NCI-H748 (cell line): ENCODE measurements around the gene FNDC11.
"Not testable (repeated sequence)": the region's sequence is repeated elsewhere in the genome, so short reads cannot be mapped to it uniquely, and the experiment has no call there.

Experiments used
- DNase-seq: peaks from one replicate; lab custom pipeline; 2025; ENCODE audit not compliant: unreplicated experiment; lab: John Stamatoyannopoulos, UW

FNDC11 gene

DNA sequence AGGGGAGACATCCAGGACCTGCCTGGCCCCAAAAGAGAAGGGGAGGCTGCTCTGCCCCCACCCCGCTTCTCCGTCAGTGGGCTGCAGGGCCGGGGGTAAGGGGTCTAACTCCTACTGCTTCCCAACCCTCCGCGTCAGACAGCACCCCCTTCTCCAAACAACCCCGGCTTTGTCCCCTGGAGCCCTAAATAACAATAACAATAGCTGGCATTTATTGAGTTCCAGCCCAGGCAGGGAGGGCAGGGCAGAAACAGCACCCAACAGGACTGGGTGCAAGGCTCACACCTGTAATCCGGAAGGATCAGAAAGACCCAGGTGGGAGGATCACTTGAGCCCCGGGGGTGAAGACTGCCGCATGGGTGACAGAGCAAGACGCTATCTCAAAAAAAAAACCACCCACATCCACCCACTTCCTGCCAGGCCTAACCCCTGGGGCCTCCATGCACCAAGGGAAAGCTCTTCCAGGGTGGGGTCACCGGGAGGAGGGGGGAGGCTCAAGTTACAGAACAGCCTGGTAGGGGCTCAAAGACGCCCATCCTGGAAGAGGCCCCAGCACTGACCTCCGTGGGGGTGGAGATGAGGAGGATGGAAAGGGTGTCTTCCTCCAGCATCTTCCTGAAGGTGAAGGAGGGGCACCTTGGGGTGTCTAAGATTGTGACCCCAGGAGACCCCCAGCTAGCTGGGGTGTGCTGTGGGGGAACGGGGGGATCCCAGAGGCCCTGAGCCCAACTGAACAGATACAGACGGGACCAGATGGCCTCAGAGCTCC is 1.3 kb upstream of the FNDC11 start:
- DNase-seq: no peak

DNA sequence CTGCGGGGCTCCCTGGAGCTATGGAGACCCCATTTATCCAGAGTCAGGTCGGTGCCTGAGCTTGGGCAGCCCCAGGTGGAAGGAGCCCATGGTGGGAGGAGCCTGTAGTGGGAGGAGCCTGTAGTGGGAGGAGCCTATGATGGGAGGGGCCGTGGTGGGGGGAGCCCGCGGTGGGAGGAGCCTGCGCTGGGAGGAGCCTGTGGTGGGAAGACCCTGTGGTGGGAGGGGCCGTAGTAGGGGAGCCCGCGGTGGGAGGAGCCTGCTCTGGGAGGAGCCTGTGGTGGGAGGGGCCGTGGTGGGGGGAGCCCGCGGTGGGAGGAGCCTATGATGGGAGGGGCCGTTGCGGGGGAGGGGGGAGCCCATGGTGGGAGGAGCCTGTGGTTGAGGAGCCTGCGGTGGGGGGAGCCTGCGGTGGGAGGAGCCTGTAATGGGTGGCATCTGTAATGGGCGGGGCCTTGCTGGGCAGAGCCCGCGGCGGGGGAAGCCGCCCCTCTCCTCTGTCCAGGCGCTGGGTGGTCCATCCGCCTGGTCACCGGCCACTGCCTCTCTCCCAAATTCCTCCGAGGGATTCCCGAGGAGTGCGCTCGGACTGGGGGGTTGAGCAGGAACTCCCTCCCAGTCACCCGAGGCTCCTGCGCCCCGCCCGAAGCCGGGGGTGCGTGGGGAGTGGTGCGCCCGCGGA is 567 bp upstream of the FNDC11 start:
- DNase-seq: peak; percentile 75

DNA sequence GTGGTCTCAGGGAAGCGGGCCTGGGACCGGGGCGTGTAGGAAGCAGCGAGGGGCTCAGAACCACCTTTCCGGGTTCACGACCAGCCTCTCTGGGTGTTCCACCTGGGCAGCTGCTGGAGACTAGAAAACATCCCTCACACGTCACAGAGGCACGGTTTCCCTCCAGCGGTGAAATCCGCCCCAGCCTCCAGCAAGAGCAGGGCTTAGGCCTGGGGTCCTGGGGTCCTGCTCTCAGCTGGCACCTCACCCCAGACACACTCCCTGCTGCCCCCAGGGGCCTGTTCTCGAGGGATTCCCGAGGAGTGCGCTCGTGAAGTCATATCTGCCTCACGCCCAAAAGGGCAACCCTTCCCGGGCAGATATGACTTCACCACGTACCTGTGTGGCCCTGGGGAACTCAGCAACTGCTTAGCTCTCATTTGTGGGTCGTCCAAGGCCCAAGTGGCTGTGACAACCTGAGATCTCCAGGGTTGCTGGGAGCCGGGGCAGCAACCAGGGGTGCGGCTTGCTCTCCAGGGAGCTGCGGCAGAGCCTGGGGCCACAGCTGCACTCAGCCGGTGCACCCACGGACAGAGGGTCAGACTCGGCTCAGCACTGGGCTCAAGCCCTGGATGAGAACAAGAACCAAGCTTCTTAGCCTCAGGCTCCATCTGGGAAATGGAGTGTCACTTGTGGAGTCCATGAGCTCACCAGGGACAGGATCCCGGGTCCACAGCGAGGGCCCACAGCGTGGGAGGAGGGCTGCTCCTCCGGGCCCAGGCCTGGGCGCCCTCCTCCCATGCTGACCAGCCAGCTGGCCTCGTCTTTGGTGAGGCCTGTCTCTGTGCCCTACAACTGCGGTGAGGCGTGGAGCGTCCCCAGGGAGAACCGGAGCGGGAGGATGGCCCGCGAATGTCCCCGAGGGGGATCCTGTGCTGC is 661 bp downstream of the FNDC11 start:
- no peak for DNase-seq

DNA sequence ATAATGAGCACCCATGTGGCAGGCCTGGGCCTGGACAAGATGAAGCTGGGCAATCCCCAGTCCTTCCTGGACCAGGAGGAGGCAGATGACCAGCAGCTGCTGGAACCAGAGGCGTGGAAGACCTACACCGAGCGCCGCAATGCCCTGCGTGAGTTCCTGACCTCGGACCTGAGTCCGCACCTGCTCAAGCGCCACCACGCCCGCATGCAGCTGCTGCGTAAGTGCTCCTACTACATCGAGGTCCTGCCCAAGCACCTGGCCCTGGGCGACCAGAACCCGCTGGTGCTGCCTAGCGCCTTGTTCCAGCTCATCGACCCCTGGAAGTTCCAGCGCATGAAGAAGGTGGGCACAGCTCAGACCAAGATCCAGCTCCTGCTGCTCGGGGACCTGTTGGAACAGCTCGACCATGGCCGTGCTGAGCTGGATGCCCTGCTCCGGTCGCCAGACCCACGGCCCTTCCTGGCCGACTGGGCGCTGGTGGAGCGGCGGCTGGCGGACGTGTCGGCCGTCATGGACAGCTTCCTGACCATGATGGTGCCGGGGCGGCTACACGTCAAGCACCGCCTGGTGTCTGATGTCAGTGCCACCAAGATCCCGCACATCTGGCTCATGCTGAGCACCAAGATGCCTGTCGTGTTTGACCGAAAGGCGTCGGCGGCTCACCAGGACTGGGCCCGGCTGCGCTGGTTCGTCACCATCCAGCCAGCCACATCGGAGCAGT is 1.9 kb downstream of the FNDC11 start:
- peak; percentile 27 for DNase-seq

DNA sequence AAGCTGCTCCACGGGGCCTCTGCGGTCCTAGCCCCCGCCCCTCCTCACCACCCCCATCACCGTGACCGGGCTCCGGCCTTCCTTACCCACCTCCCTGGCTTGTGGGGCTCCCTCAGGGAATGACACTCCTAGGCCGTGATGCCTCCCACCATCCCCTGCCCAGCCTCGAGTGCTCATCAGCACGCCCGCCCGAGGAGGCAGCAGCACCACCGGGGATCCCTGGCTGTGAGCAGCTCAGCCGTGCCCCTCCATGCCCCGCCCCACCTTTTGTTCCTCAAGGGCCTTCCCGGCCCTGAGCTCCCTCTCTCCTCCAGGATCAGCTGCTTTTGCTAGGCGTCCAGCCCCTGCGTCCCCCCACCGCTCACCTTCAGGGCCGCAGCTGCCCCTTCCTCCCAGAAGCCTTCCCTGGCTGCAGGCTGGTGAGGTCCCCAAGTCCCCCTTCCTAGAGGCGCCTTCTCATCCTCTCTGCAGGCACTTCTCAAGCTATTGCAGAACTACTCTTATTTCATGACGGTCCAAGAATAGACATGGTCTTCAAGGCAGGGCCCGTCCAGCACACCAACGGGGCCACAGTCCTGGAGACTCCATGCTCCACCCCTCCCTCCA is 3.0 kb downstream of the FNDC11 start:
- no peak for DNase-seq

DNA sequence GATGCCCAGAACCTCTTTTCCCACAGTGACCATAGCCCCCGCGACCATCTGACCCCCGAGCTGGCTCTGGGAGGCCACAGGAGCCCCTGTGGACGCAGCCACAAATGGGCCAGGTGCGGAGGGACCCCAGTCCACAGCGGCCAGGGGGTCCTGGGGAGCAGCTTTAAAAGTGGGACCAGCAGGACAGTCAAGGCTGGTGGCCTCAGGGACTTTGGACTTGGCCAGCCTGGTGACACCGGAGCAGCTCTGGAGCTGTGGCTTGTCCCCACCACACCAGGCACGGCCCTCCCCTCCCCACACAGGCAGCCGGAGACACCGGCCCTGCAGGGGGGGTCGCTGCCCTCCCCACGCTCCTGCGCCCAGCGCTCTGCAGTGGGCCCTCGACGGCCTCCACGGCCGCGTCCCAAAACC is 3.5 kb downstream of the FNDC11 start:
- no peak for DNase-seq

DNA sequence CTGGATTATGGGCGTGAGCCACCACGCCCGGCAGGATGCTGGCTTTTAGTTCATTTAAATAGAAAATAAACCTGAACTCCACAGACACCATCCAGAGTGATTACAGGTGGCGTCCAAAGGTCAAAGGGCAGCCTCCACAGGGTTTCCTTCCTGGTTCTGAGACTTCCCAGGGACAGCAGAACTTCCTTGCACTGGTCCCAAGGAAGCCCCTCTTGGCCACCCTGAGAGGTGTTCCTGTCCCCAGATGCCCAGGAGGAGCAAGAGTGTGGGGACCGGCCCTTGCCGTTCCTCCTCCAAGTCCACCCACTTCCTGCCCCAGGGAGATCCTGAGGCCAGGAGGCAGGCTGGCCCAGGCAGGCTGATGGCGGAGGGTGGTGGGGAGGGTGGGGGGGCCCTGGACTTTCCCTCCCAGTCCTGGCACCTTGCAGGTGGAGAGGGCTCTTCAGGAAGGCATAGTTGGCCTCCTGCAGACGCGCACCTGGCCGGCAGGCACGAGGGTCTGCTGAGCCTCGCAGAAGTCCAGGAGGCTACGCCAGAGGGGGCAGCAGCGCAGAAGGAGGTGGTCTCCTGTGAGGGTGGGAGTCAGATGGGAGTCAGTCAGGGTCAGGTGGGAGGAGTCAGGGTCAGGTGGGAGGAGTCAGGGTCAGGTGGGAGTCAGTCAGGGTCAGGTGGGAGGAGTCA is 5.0 kb downstream of the FNDC11 start:
- DNase-seq: no peak

DNA sequence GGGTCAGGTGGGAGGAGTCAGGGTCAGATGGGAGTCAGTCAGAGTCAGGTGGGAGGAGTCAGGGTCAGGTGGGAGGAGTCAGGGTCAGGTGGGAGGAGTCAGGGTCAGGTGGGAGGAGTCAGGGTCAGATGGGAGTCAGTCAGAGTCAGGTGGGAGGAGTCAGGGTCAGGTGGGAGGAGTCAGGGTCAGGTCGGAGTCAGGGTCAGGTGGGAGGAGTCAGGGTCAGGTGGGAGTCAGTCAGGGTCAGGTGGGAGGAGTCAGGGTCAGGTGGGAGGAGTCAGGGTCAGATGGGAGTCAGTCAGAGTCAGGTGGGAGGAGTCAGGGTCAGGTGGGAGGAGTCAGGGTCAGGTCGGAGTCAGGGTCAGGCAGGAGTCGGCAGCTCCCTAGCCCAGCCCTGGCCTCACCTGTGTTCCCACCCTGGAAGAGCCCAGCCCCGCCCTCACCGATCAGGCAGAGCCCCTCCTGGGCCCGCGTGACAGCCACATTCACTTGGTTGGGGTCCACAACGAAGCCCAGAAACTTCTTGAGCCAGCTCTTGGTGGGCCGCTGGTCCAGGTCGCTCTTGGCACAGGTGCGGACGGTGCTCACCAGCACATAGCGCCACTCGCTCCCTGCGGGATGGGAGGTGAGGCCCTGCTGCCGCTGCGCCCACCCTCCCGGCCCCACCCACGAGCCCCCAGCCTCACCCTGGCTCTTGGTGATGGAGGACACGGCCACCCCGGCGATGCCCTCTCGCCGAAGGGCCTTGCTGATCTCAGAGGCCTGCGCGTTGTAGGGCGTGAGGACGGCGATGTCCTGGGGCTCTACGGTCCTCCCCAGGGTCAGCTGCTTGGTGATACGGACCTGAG is 5.8 kb downstream of the FNDC11 start:
- DNase-seq: not testable (repeated sequence)

DNA sequence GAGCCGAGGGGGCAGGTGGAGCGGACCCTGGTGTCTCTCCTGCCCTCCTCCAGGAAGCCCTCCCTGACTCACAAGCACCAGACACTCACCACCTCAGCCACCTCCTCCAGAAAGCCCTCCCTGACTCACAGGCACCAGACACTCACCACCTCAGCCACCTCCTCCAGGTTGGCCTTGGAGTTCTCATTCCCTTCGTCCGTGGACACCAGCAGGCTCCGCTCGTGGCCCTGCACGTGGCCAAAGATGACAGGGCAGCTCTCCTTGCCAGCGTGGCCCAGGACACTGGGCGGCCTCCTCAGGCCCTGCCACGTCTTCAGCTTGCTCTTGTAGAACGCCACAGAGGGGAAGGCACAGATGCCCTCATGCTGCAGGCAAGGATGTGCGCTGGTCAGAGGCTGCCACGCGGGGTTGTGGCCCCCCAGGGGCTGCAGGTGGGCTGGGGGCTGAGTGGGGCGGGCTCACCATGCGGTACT is 6.4 kb downstream of the FNDC11 start:
- DNase-seq: no peak

DNA sequence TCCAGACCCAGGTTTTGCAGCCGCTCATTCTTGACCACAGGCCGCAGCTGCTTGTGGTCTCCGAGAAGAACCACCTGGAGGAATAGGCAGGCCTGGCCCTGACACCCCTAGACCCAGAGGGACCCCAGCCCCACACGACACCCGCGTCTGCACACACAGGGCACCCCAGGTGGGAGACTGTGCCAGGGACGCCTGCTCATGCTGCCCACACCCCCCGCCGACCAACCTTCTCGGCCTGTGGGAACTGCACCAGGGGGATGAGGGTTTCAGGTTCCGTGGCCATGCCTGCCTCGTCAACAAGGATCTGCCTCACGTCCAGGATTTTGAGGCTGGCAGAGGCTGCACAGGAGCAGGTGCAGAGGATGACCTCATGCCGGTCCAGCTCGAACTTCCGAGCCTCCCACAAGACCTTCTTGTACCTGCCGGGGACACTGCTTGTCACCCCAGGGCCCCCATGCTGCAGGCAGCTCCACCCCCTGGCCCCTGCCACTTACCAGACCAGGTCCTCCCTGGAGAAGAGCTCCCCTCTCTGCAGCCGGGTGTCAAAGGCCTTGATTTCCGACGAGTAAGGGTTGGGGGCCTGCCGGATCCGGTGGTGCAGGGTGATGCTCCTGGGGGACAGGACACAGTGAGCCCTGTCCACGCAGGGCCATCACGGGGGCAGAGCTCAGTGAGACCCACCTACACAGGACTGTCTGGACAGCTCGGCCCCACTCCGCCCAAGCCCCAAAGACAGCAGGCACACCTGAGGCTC is 7.1 kb downstream of the FNDC11 start:
- no peak for DNase-seq

DNA sequence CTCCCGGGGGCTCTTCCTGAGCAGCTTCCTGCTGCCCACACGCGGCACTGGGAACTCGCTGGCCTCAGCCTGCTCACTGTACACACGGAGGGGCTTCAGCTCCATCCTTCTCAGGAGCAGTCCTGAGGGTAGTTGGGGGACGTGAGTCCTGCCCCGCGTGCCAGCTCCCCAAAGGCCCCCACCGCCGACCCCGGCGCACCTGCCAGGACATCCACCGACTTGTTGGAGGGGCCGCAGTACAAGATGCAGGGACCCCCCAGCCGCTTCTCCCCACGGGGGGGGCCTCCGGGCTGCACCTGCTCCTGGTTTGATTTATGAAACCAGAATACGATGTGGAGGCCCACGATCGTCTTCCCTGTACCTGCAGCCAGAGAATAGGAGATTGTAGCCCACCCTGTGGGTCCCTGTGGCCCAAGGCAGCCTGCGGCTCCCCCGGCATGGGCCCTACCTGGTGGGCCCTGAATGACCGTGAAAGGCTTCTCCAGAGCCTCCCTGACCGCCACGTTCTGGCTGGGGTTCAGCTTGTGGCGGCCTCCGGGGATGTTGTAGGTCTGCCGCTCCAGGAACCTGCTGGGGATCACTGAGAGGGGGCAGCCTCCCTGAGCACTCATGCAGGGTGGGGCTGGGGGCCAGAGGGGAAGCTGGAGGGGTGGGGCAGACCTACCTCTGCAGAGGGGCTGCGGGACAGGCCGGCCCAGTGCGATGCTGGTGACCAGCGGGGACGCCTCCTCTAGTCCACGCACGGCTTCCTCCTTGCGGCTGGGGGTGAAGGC is 7.9 kb downstream of the FNDC11 start:
- DNase-seq: no peak

DNA sequence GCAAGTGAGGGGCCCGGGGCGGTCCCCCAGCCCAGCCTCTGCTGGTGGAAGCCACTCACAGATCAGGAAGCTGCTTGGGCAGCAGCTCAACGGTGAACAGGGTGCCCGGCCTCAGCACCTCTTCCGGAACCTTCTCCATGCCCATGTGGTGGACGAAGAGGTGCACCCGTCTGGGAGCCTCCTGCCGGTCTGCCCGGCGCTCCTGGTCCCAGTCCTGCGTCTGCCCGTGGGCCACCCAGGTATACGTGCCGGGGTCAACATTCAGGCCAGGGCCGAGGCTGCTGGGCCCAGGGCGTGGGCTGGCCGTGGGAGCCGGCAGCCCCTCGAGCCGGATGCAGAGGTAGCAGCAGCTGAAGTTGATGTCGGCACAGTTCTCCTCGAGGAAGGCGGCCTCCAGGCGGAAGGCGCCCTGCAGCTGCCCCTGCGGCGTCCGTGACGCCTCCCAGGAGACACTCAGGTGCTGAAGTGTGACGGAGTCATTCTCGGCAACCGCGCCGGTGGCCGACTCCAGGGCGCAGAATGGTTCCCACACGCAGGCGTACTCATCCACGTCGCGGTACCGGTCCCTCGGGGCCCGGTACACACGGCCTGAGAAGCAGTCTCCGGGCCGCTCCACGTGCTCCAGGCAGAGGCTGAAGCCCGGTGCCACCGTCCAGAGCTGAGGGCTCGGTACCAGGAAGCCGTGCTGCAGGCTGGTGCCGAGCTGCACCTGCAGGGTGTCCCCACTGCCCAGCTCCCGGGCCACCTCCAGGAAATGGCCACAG is 8.7 kb downstream of the FNDC11 start:
- DNase-seq: no peak

DNA sequence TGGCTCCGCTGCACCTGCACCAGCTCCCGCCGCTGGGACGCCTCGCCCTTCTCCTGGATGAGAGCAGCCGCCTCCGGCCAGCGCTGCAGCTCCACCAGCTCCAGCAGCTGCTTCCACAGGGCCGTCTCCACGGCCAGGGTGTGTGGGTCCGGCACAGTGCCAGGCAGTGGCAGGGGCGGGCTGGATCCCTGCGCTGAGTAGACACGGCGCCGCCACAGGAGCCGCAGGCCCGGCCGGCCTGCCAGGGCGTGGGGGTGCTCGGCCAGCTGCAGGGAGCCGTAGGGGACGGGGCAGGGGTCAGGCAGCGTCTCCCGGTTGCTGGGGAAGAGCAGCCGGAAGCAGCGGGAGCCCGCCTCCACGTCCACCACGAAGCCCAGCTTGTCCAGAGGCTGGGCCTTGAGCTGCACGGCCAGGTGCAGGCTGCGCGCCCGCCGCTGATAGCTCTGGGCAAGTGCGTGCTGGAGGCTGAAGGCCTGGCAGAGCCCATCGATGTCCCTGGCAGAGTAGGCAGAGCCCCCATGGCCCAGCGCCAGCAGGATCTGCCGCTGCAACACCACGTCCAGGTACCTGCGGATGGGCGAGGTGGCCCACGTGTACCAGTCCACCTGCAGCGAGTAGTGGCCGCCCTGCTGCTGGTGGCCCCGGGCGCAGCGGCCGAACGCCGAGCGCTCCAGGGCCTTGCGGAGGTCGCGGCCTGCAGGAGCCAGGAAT is 9.4 kb downstream of the FNDC11 start:
- no peak for DNase-seq

DNA sequence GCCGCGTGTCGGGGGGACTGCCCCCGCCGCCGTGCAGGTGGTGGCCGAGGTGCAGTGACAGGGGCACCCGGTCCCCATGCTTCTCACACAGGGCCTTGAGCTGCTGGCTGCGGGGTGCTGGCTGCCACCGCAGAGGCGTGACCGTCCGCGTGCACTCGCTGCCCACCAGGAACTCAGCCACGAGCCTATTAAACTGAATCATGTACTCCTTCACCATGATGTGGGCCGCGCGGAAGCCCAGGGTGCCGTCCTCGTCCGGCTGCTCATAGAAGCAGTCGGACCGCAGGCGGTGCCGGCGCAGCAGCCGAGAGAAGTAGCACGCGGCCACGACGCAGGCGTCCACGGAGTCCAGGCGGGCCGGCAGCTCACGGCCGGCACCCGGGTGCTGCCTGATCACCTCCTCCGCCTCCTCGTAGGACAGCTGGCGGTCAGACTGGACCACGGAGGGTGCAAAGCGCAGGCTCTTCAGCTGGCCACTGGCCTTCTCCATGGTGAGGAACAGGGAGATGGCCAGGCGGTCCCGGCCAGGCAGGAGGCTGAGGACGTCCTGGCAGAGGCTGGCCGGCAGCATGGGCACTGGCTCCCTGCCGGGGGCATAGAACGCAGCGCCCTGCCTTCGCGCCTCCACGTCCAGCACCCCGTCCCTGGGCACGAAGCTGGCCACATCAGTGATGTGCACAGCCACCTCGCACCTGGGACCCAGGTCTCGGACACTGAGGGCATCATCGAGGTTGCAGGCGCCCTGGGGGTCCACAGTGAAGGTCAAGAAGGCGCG is 10.3 kb downstream of the FNDC11 start:
- DNase-seq: no peak

DNA sequence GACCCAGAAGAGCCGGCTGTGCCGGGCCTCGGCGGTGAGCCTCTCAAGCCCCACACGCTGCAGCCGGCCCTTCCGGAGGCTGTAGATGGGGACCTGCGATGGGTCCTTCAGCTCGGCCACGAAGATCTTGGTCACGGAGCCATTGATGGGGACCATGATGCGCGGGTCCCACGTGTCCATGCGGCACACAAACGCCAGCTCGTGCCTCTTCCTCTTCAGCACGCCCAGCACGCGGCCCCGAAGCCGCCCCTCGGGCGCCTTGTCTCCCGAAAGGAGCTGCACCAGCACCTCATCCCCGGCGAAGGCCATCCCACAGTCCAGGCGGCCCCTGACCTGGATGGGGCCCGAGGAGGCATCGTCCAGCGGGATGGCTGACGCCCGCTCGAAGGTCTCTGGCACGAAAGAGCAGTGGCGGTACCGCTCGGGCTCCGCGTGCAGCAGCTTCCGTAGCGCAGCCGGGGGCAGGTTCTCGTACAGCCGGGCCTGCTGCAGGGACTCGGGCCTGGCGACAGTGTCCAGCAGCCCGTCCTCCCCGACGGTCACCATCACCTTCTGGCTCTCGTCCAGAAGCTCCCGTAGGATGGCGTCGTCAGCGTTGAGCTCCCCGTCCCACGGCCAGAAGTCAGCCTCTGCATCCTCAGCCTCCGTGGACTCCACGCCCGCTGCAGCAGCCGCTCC is 11.2 kb downstream of the FNDC11 start:
- no peak for DNase-seq
